IMR-90 (cell line): ENCODE measurements around the gene CEBPA. TPM values are rescaled to one million over a fixed set of nuclear protein-coding genes. Genes with fewer than 3 reads are reported as not detected.

Source experiments
- ATAC-seq: fragments of 200-7000 bp; cut with Tn5 transposase; 2 replicates; pipeline ENCODE4 v1.9.1; 2020; ENCODE audit warnings: low read depth, mild to moderate bottlenecking, moderate library complexity
- BruUV-seq: library from RNA; stranded (reverse); fragments of 400-500 nt; replicated peaks from 2 replicates; lab custom pipeline; 2021; lab: Mats Ljungman, UMichigan
- CTCF ChIA-PET: fragments of 300-600 bp; formaldehyde crosslinking; extraction: SDS; loops from one replicate; lab custom pipeline; 2021; ENCODE audit warnings: antibody characterized with exemption; lab: Yijun Ruan, JAX
- POLR2A ChIA-PET: fragments of 300-600 bp; sonication (Branson Sonifier 250); formaldehyde crosslinking; loops from one replicate; lab custom pipeline; 2022; ENCODE audit warnings: antibody characterized with exemption; ENCODE audit not compliant: unreplicated experiment; lab: Charles Lee
- DNase-seq: peaks from one replicate; pipeline ENCODE4 v3.0.0; 2013
- H2AFZ ChIP-seq: replicated peaks from 2 replicates; pipeline ENCODE3; 2013; ENCODE audit warnings: low read length, mild to moderate bottlenecking; ENCODE audit not compliant: poor library complexity
- H2AK5ac ChIP-seq: 2 replicates; pipeline ENCODE4 v1.6.1; 2013; ENCODE audit warnings: low read depth, low read length, inconsistent platforms
- H2AK9ac ChIP-seq: replicated peaks from 2 replicates; pipeline ENCODE3; 2013; ENCODE audit warnings: mild to moderate bottlenecking, low read depth, low read length, moderate library complexity; ENCODE audit not compliant: poor library complexity
- H2BK120ac ChIP-seq: 2 replicates; pipeline ENCODE4 v1.6.1; 2013; ENCODE audit warnings: low read depth, low read length, inconsistent platforms
- H2BK15ac ChIP-seq: 3 replicates; pipeline ENCODE4 v1.6.1; 2013; ENCODE audit warnings: low read depth, low read length, inconsistent platforms
- H2BK20ac ChIP-seq: 2 replicates; pipeline ENCODE4 v1.6.1; 2013; ENCODE audit warnings: low read depth, mild to moderate bottlenecking, inconsistent platforms, low read length, moderate library complexity
- H2BK5ac ChIP-seq: 2 replicates; pipeline ENCODE4 v1.6.1; 2013; ENCODE audit warnings: mild to moderate bottlenecking, low read depth, low read length, inconsistent platforms; ENCODE audit not compliant: poor library complexity, severe bottlenecking
- H3K14ac ChIP-seq: replicated peaks from 2 replicates; pipeline ENCODE4 v1.6.1; 2013; ENCODE audit warnings: low read depth, low read length, inconsistent platforms
- H3K18ac ChIP-seq: 2 replicates; pipeline ENCODE4 v1.6.1; 2013; ENCODE audit warnings: low read depth, low read length, control low read depth
- H3K23ac ChIP-seq: 2 replicates; pipeline ENCODE4 v1.6.1; 2013; ENCODE audit warnings: low read depth, low read length, inconsistent platforms
- H3K27ac ChIP-seq: 2 replicates; pipeline ENCODE4 v1.5.1; 2013; ENCODE audit warnings: mild to moderate bottlenecking, control low read depth, low read length; ENCODE audit not compliant: insufficient read depth
- H3K27me3 ChIP-seq: 2 replicates; pipeline ENCODE4 v1.6.1; 2013; ENCODE audit warnings: low read length; ENCODE audit not compliant: control insufficient read depth, insufficient read depth
- H3K36me3 ChIP-seq: 2 replicates; pipeline ENCODE4 v1.6.1; 2013; ENCODE audit warnings: low read length, mixed read lengths; ENCODE audit not compliant: control insufficient read depth, insufficient read depth
- H3K4ac ChIP-seq: 2 replicates; pipeline ENCODE4 v1.6.1; 2013; ENCODE audit warnings: low read depth, low read length, inconsistent platforms
- H3K4me1 ChIP-seq: 2 replicates; pipeline ENCODE4 v1.6.1; 2013; ENCODE audit warnings: low read length, mixed read lengths; ENCODE audit not compliant: control insufficient read depth, insufficient read depth
- H3K4me2 ChIP-seq: 2 replicates; pipeline ENCODE4 v1.6.1; 2013; ENCODE audit warnings: low read depth, mild to moderate bottlenecking, control low read depth, low read length, moderate library complexity
- H3K4me3 ChIP-seq: 2 replicates; pipeline ENCODE4 v1.5.1; 2013; ENCODE audit warnings: low read depth, mild to moderate bottlenecking, control low read depth, low read length, moderate library complexity; ENCODE audit not compliant: insufficient read depth
- H3K56ac ChIP-seq: 2 replicates; pipeline ENCODE4 v1.6.1; 2013; ENCODE audit warnings: low read length, inconsistent platforms; ENCODE audit not compliant: insufficient read depth; ENCODE audit errors: extremely low read depth
- H3K79me1 ChIP-seq, 2 experiments: 2 replicates each; pipeline ENCODE4 v1.6.1; 2013; ENCODE audit warnings: low read length in 2 of 2, inconsistent platforms in 1 of 2, low read depth in 1 of 2
- H3K9ac ChIP-seq: 2 replicates; pipeline ENCODE4 v1.6.1; 2013; ENCODE audit warnings: low read depth, low read length, control low read depth
- H3K9me1 ChIP-seq: 2 replicates; pipeline ENCODE4 v1.6.1; 2013; ENCODE audit warnings: low read length, inconsistent platforms; ENCODE audit not compliant: insufficient read depth
- H3K9me3 ChIP-seq: 2 replicates; pipeline ENCODE4 v1.6.1; 2013; ENCODE audit warnings: low read length; ENCODE audit not compliant: control insufficient read depth, insufficient read depth
- H4K20me1 ChIP-seq: 2 replicates; pipeline ENCODE4 v1.6.1; 2013; ENCODE audit warnings: low read length, inconsistent platforms; ENCODE audit not compliant: insufficient read depth
- H4K5ac ChIP-seq: 2 replicates; pipeline ENCODE4 v1.6.1; 2013; ENCODE audit warnings: mild to moderate bottlenecking, low read depth, low read length, control low read depth
- H4K8ac ChIP-seq, 2 experiments: 2 replicates each; pipeline ENCODE4 v1.6.1; 2013; ENCODE audit warnings: low read depth in 2 of 2, low read length in 2 of 2, control low read depth in 1 of 2, inconsistent platforms in 1 of 2
- H4K91ac ChIP-seq: 2 replicates; pipeline ENCODE4 v1.6.1; 2013; ENCODE audit warnings: low read depth, low read length, inconsistent platforms; ENCODE audit not compliant: insufficient read depth
- BHLHE40 ChIP-seq: fragments of 150-350 bp; IDR thresholded peaks from 2 replicates; pipeline ENCODE4 v1.6.1; 2016; ENCODE audit warnings: mild to moderate bottlenecking, low read depth, low read length
- CEBPB ChIP-seq: IDR thresholded peaks from 2 replicates; pipeline ENCODE4 v1.6.1; 2012; ENCODE audit warnings: low read depth, low read length, improper control_type of control experiment
- CHD1 ChIP-seq: IDR thresholded peaks from 2 replicates; pipeline ENCODE4 v1.6.1; 2012; ENCODE audit warnings: low read depth, low read length, improper control_type of control experiment
- CTCF ChIP-seq: conservative IDR thresholded peaks from 2 replicates; pipeline ENCODE4 v1.5.1; 2012; ENCODE audit warnings: mild to moderate bottlenecking, low read depth, low read length, improper control_type of control experiment
- ELK1 ChIP-seq: fragments of 150-350 bp; IDR thresholded peaks from 2 replicates; pipeline ENCODE4 v1.6.1; 2016; ENCODE audit warnings: low read depth, mild to moderate bottlenecking, low read length, moderate library complexity, borderline replicate concordance
- FOS ChIP-seq: fragments of 150-350 bp; IDR thresholded peaks from 2 replicates; pipeline ENCODE4 v1.6.1; 2016; ENCODE audit warnings: low read depth, low read length
- MAFK ChIP-seq: IDR thresholded peaks from 2 replicates; pipeline ENCODE4 v1.6.1; 2012; ENCODE audit warnings: low read depth, low read length, improper control_type of control experiment
- MAZ ChIP-seq: IDR thresholded peaks from 2 replicates; pipeline ENCODE4 v1.6.1; 2012; ENCODE audit warnings: low read depth, mild to moderate bottlenecking, low read length, improper control_type of control experiment, moderate library complexity, borderline replicate concordance
- MXI1 ChIP-seq: IDR thresholded peaks from 2 replicates; pipeline ENCODE4 v1.6.1; 2012; ENCODE audit warnings: low read depth, mild to moderate bottlenecking, low read length, moderate library complexity, borderline replicate concordance
- NFE2L2 ChIP-seq: fragments of 150-350 bp; IDR thresholded peaks from 2 replicates; pipeline ENCODE4 v1.6.1; 2016; ENCODE audit warnings: low read depth, mild to moderate bottlenecking, low read length
- POLR2A ChIP-seq: IDR thresholded peaks from 2 replicates; pipeline ENCODE4 v1.6.1; 2012; ENCODE audit warnings: mild to moderate bottlenecking, low read depth, low read length
- RAD21 ChIP-seq: IDR thresholded peaks from 2 replicates; pipeline ENCODE4 v1.6.1; 2012; ENCODE audit warnings: low read length, improper control_type of control experiment
- RCOR1 ChIP-seq: IDR thresholded peaks from 2 replicates; pipeline ENCODE4 v1.6.1; 2012; ENCODE audit warnings: mild to moderate bottlenecking, low read length, improper control_type of control experiment; ENCODE audit not compliant: insufficient replicate concordance
- RFX5 ChIP-seq: IDR thresholded peaks from 2 replicates; pipeline ENCODE4 v1.8.0; 2012; ENCODE audit warnings: low read depth, mild to moderate bottlenecking, low read length, moderate library complexity
- SMC3 ChIP-seq: fragments of 150-350 bp; IDR thresholded peaks from 2 replicates; pipeline ENCODE4 v1.6.1; 2016; ENCODE audit warnings: low read depth, mild to moderate bottlenecking, antibody characterized with exemption, low read length, moderate library complexity
- USF2 ChIP-seq: fragments of 150-350 bp; IDR thresholded peaks from 2 replicates; pipeline ENCODE4 v1.6.1; 2017; ENCODE audit warnings: mild to moderate bottlenecking, antibody characterized with exemption, low read length, low read depth
- WGBS, 2 experiments: methylation state at CpG; one replicate each; pipeline versions ENCODE4 v1.1.5 to v1.1.7; 2013; ENCODE audit warnings: missing lambda C conversion rate in 2 of 2; ENCODE audit not compliant: insufficient read length in 1 of 2; ENCODE audit errors: extremely low coverage in 2 of 2; 5-methylcytosine and 5-hydroxymethylcytosine counted together
- dilution Hi-C: fragments of 300-500 bp; cut with HindIII; formaldehyde crosslinking; loops from one replicate; pipeline ENCODE4 v1.14.3; 2018; ENCODE audit warnings: low sequenced_read_pairs; ENCODE audit not compliant: unreplicated experiment
- in situ Hi-C: fragments of 300-500 bp; cut with MboI; formaldehyde crosslinking; loops from 3 replicates; pipeline ENCODE4 v1.14.3; 2019; ENCODE audit warnings: low sequenced_read_pairs, inconsistent platforms, mixed read lengths
- intact Hi-C: fragments of 100-400 bp; cut with micrococcal nuclease; formaldehyde crosslinking; loops from 2 replicates; pipeline ENCODE4 v1.10.0; 2022
- polyA plus RNA-seq, 3 experiments: library from polyadenylated mRNA; depleted of rRNA; stranded (reverse); fragments of >200 nt; gene quantifications; 2 replicates each; pipeline ENCODE4 v1.2.3, GENCODE V29; 2012; ENCODE audit warnings: low replicate concordance in 1 of 3
- total RNA-seq: library from RNA; depleted of rRNA; stranded (reverse); fragments of >200 nt; gene quantifications from 2 replicates; pipeline ENCODE4 v1.2.3, GENCODE V29; 2012

Gene CEBPA
- total and polyA plus RNA-seq, 2 of the 4 experiments (the other 2 are of a cell fraction), result under 0.01 to 0.09 TPM

GRCh38 chr19:33299051-33299688 is 3.2 kb downstream of the CEBPA start:
- no peak overlapping the region for H4K5ac ChIP-seq
- dilution Hi-C loops (no loop called here), in situ Hi-C loops (no loop called here), intact Hi-C loops (no loop called here)
- H3K36me3 ChIP-seq, result no peaks in the 10 kb centered on the region
- H2AK9ac ChIP-seq, result no peak overlapping the region
- H3K14ac ChIP-seq, result no peak overlapping the region
- no peaks in the 10 kb centered on the region for H3K9me3 ChIP-seq
- no peak overlapping the region for H3K9ac ChIP-seq
- no peak overlapping the region for H3K27ac ChIP-seq
- no peak overlapping the region for H3K4me3 ChIP-seq
- POLR2A ChIA-PET, result no interaction called here
- DNase-seq (no peak), ATAC-seq (no peak)
- H3K27me3 ChIP-seq, result peaks cover 70% of the 10 kb centered on the region
- no peak overlapping the region for H4K8ac ChIP-seq
- H4K91ac ChIP-seq, result no peak overlapping the region
- H3K9me1 ChIP-seq, result no peaks in the 10 kb centered on the region
- H3K56ac ChIP-seq, result no peak overlapping the region
- WGBS, 2 experiments, result no CpG with 5 or more reads among the region's 8 CpGs
- no peak overlapping the region for H3K4ac ChIP-seq
- CTCF ChIA-PET, result no interaction called here
- H2AK5ac ChIP-seq, result no peak overlapping the region
- no peak overlapping the region for H3K23ac ChIP-seq
- TF ChIP-seq NFE2L2 (no peak), FOS (no peak), CEBPB (no peak), CHD1 (no peak), RFX5 (no peak), BHLHE40 (no peak), MXI1 (no peak), RCOR1 (no peak), ELK1 (no peak), MAZ (no peak), MAFK (no peak), SMC3 (no peak), RAD21 (no peak), CTCF (no peak), USF2 (no peak), POLR2A (no peak)
- H4K20me1 ChIP-seq, result no peaks in the 10 kb centered on the region
- no peak overlapping the region for H2BK20ac ChIP-seq
- no peak overlapping the region for H3K4me2 ChIP-seq
- H2BK5ac ChIP-seq, result no peak overlapping the region
- no peaks in the 10 kb centered on the region for H3K79me1 ChIP-seq
- H2BK120ac ChIP-seq, result no peak overlapping the region
- H2BK15ac ChIP-seq, result no peak overlapping the region
- no peaks in the 10 kb centered on the region for H3K4me1 ChIP-seq
- BruUV-seq, result no TSS peak
- H2AFZ ChIP-seq, result no peak overlapping the region
- no peak overlapping the region for H3K18ac ChIP-seq
